SK-N-SH (cell line): ENCODE measurements around the gene IFNGR1. TPM values are rescaled to one million over a fixed set of nuclear protein-coding genes. Genes with fewer than 3 reads are reported as not detected.
A peak's percentile ranks its signal among the peaks of the same experiment; 100 is the strongest.

ENCODE experiments used
- CTCF ChIA-PET: fragments of 300-600, 350-600 bp; formaldehyde crosslinking; extraction: SDS; loops from one replicate; lab custom pipeline; 2021; lab: Yijun Ruan, JAX
- POLR2A ChIA-PET: fragments of 350-600 bp; sonication (Branson Sonifier 250); formaldehyde crosslinking; extraction: SDS; loops from one replicate; lab custom pipeline; 2020; ENCODE audit warnings: antibody characterized with exemption, inconsistent platforms; lab: Yijun Ruan, JAX
- DNase-seq: peaks from one replicate; pipeline ENCODE4 v3.0.0; 2012
- H2AFZ ChIP-seq: fragments of 200-600 bp; sonication (generic); 2 replicates; pipeline ENCODE4 v1.8.1; 2016; ENCODE audit warnings: antibody characterized with exemption, mild to moderate bottlenecking, low read depth
- H3F3A ChIP-seq: fragments of 200-600 bp; sonication (generic); replicated peaks from 2 replicates; pipeline ENCODE3; 2016; ENCODE audit warnings: antibody characterized with exemption, mild to moderate bottlenecking; ENCODE audit not compliant: insufficient read depth
- H3K27ac ChIP-seq, 2 experiments: fragments of 200-500 bp in 1 of 2; fragments of 200-600 bp in 1 of 2; sonication (Bioruptor generic) in 1 of 2; sonication (generic), shearing (Covaris generic) in 1 of 2; 2 replicates each; pipeline versions ENCODE4 v1.5.1 to v1.6.1; 2014 to 2016; ENCODE audit warnings: low read depth in 2 of 2, inconsistent platforms in 1 of 2, low read length in 1 of 2, mild to moderate bottlenecking in 1 of 2, mixed read lengths in 1 of 2
- H3K27me3 ChIP-seq: fragments of 200-600 bp; sonication (generic), shearing (Covaris generic); 2 replicates; pipeline ENCODE4 v1.6.1; 2016; ENCODE audit warnings: mixed run types; ENCODE audit not compliant: insufficient read depth
- H3K36me3 ChIP-seq, 2 experiments: fragments of 200-500 bp in 1 of 2; fragments of 200-600 bp in 1 of 2; sonication (Bioruptor generic) in 1 of 2; sonication (generic) in 1 of 2; replicated peaks in 1 of 2; 2 replicates each; pipeline versions ENCODE3 to v1.5.1; 2014 to 2016; ENCODE audit warnings: low read length in 1 of 2, mild to moderate bottlenecking in 1 of 2; ENCODE audit not compliant: insufficient read depth in 2 of 2, control insufficient read depth in 1 of 2
- H3K4me1 ChIP-seq, 2 experiments: fragments of 200-500 bp in 1 of 2; fragments of 200-600 bp in 1 of 2; sonication (Bioruptor generic) in 1 of 2; sonication (generic), shearing (Covaris generic) in 1 of 2; 2 replicates each; pipeline versions ENCODE4 v1.5.1 to v1.6.1; 2014 to 2016; ENCODE audit warnings: low read depth in 1 of 2, low read length in 1 of 2, mixed run types in 1 of 2; ENCODE audit not compliant: insufficient read depth in 2 of 2, control insufficient read depth in 1 of 2
- H3K4me2 ChIP-seq: fragments of 200-600 bp; sonication (generic), shearing (Covaris generic); 2 replicates; pipeline ENCODE4 v1.6.1; 2017; ENCODE audit warnings: mixed run types
- H3K4me3 ChIP-seq, 2 experiments: fragments of 200-500 bp in 1 of 2; fragments of 200-600 bp in 1 of 2; sonication (Bioruptor generic) in 1 of 2; sonication (generic), shearing (Covaris generic) in 1 of 2; 2 replicates each; pipeline versions ENCODE4 v1.5.1 to v1.8.1; 2014 to 2016; ENCODE audit warnings: low read depth in 2 of 2, inconsistent platforms in 1 of 2, low read length in 1 of 2, mild to moderate bottlenecking in 1 of 2, mixed read lengths in 1 of 2, moderate library complexity in 1 of 2
- H3K79me2 ChIP-seq: fragments of 200-600 bp; sonication (generic); 2 replicates; pipeline ENCODE4 v1.8.1; 2017; ENCODE audit warnings: mild to moderate bottlenecking; ENCODE audit not compliant: insufficient read depth
- H3K9ac ChIP-seq: fragments of 200-600 bp; sonication (generic); 2 replicates; pipeline ENCODE4 v1.6.1; 2017; ENCODE audit warnings: mixed run types
- H3K9me2 ChIP-seq: fragments of 200-600 bp; sonication (generic); 2 replicates; pipeline ENCODE4 v1.6.1; 2017; ENCODE audit warnings: mixed run types
- H3K9me3 ChIP-seq: fragments of 200-600 bp; sonication (generic); 2 replicates; pipeline ENCODE4 v1.6.1; 2017; ENCODE audit warnings: mixed run types, mild to moderate bottlenecking, moderate library complexity
- H4K20me1 ChIP-seq: fragments of 200-600 bp; sonication (generic); 2 replicates; pipeline ENCODE4 v1.6.1; 2017; ENCODE audit warnings: mild to moderate bottlenecking, mixed run types; ENCODE audit not compliant: insufficient read depth
- CTCF ChIP-seq: fragments of 200-600 bp; sonication (generic); IDR thresholded peaks from 2 replicates; pipeline ENCODE4 v1.6.1; 2017; ENCODE audit warnings: antibody characterized with exemption, mild to moderate bottlenecking, moderate library complexity
- EP300 ChIP-seq, 2 experiments: IDR thresholded peaks; 2 replicates each; pipeline versions ENCODE4 v1.4.0 to v1.6.1; 2012; ENCODE audit warnings: borderline replicate concordance in 1 of 2, low read depth in 1 of 2, low read length in 1 of 2
- EZH2phosphoT487 ChIP-seq: fragments of 200-600 bp; sonication (generic); IDR thresholded peaks from 2 replicates; pipeline ENCODE4 v1.6.1; 2017; ENCODE audit warnings: low read depth, mixed run types, mild to moderate bottlenecking, antibody characterized with exemption, moderate library complexity, borderline replicate concordance
- FOXJ3 ChIP-seq: sonication (generic); formaldehyde crosslinking; IDR thresholded peaks from 2 replicates; pipeline ENCODE4 v1.5.1; 2020; ENCODE audit warnings: mild to moderate bottlenecking, missing genetic modification reagents
- GABPA ChIP-seq: IDR thresholded peaks from 2 replicates; pipeline ENCODE4 v1.4.0; 2012; ENCODE audit warnings: low read depth, mild to moderate bottlenecking
- JUND ChIP-seq: IDR thresholded peaks from 2 replicates; pipeline ENCODE4 v1.4.0; 2012
- MEF2A ChIP-seq: IDR thresholded peaks from 2 replicates; pipeline ENCODE4 v1.4.0; 2012; ENCODE audit warnings: low read depth, borderline replicate concordance
- NFIC ChIP-seq: IDR thresholded peaks from 2 replicates; pipeline ENCODE4 v1.4.0; 2012; ENCODE audit warnings: borderline replicate concordance
- PBX3 ChIP-seq: IDR thresholded peaks from 2 replicates; pipeline ENCODE4; 2012
- RAD21 ChIP-seq: IDR thresholded peaks from 2 replicates; pipeline ENCODE4 v1.6.1; 2012; ENCODE audit warnings: mild to moderate bottlenecking, low read length
- RFX5 ChIP-seq: IDR thresholded peaks from 2 replicates; pipeline ENCODE4 v1.6.1; 2012; ENCODE audit warnings: mild to moderate bottlenecking, improper control_type of control experiment, low read length
- SMC3 ChIP-seq: IDR thresholded peaks from 2 replicates; pipeline ENCODE4 v1.6.1; 2012; ENCODE audit warnings: low read depth, low read length, improper control_type of control experiment
- TAF1 ChIP-seq: IDR thresholded peaks from 2 replicates; pipeline ENCODE4 v1.6.1; 2012; ENCODE audit warnings: low read depth, mild to moderate bottlenecking, low read length, moderate library complexity, borderline replicate concordance
- YY1 ChIP-seq: IDR thresholded peaks from 2 replicates; pipeline ENCODE4 v1.4.0; 2012; ENCODE audit warnings: low read depth, mild to moderate bottlenecking
- WGBS: methylation state at CpG from one replicate; pipeline ENCODE4 v1.1.6; 2017; ENCODE audit warnings: low lambda C conversion rate; 5-methylcytosine and 5-hydroxymethylcytosine counted together
- polyA plus RNA-seq, 3 experiments: library from polyadenylated mRNA; depleted of rRNA; stranded (reverse); fragments of >200 nt; gene quantifications; 2 replicates each; pipeline ENCODE4 v1.2.3, GENCODE V29; 2012
- TF ChIP-seq, protein P1 (sequence below): IDR thresholded peaks from 2 replicates; pipeline ENCODE4 v1.4.0; 2012; ENCODE audit warnings: low read depth, borderline replicate concordance

The IFNGR1 gene
- polyA plus RNA-seq, 1 of the 3 experiments (the other 2 are of a cell fraction): 11.5 TPM

GRCh38 chr6:137165375-137166246, 53.6 kb downstream of the IFNGR1 start:
- Histone ChIP-seq H3K9ac (no peak overlapping the region), H2AFZ (no peak overlapping the region), H4K20me1 (no peaks in the 10 kb centered on the region), H3K27me3 (no peaks in the 10 kb centered on the region), H3K9me3 (no peaks in the 10 kb centered on the region), H3K4me1 (no peaks in the 10 kb centered on the region), H3F3A (no peaks in the 10 kb centered on the region), H3K9me2 (no peaks in the 10 kb centered on the region), H3K4me3 (no peak overlapping the region), H3K27ac (no peak overlapping the region), H3K36me3 (no peaks in the 10 kb centered on the region), H3K4me2 (no peak overlapping the region), H3K79me2 (no peaks in the 10 kb centered on the region)
- 43% methylated on average over 9 of the region's 9 CpGs for WGBS
- ChIA-PET POLR2A (interaction anchor here (1.1 kb wide), 1 partner anchor 243 kb away, joined by 4 read pairs; the partner anchor contains the start of gene SLC35D3), CTCF (interaction anchor here (0.7 to 2.1 kb wide), 6 partner anchors 11 to 521 kb away, joined by 3 to 17 read pairs (median 3); no protein-coding TSS in a partner anchor)
- DNase-seq: peak; percentile 17
- TF ChIP-seq SMC3: peak; percentile 45
- no peak for TF ChIP-seq EZH2phosphoT487
- peak; percentile 47 for TF ChIP-seq CTCF
- no peak for TF ChIP-seq RFX5
- peak; percentile 64 for TF ChIP-seq RAD21

GRCh38 chr6:137163732-137164318, 55.4 kb downstream of the IFNGR1 start:
- H4K20me1 ChIP-seq: no peaks in the 10 kb centered on the region
- ChIA-PET POLR2A (no interaction called here), CTCF (interaction anchor here (1.3 kb wide), 1 partner anchor 70 kb away, joined by 3 read pairs; no protein-coding TSS in a partner anchor)
- H3K79me2 ChIP-seq: no peaks in the 10 kb centered on the region
- no peaks in the 10 kb centered on the region for H3K27me3 ChIP-seq
- H3F3A ChIP-seq: no peaks in the 10 kb centered on the region
- H3K4me3 ChIP-seq: no peak overlapping the region
- no peak overlapping the region for H2AFZ ChIP-seq
- H3K9ac ChIP-seq: no peak overlapping the region
- DNase-seq: no peak
- WGBS: 48% methylated on average over 12 of the region's 12 CpGs
- no peaks in the 10 kb centered on the region for H3K36me3 ChIP-seq
- H3K4me2 ChIP-seq: no peak overlapping the region
- no peak overlapping the region for H3K27ac ChIP-seq
- no peaks in the 10 kb centered on the region for H3K9me3 ChIP-seq
- no peaks in the 10 kb centered on the region for H3K4me1 ChIP-seq
- TF ChIP-seq MEF2A (no peak), TAF1 (no peak), EP300 (IDR thresholded peaks at IDR 0.05; ENCODE audit: borderline replicate concordance in 1 of 2, low read depth in 1 of 2, low read length in 1 of 2) (no peak), YY1 (no peak), GABPA (no peak), JUND (no peak), NFIC (no peak), PBX3 (no peak), CTCF (no peak), FOXJ3 (CRISPR knock-in tag) (no peak)
- TF ChIP-seq, protein P1, sequence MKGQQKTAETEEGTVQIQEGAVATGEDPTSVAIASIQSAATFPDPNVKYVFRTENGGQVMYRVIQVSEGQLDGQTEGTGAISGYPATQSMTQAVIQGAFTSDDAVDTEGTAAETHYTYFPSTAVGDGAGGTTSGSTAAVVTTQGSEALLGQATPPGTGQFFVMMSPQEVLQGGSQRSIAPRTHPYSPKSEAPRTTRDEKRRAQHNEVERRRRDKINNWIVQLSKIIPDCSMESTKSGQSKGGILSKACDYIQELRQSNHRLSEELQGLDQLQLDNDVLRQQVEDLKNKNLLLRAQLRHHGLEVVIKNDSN: no peak
- H3K9me2 ChIP-seq: no peaks in the 10 kb centered on the region
